ACC112 (cell line): ENCODE measurements around the gene MGRN1.

Source experiments
- H2AFZ ChIP-seq: fragments of 200-600 bp; sonication (generic); one replicate; pipeline ENCODE4 v1.6.0; 2017; ENCODE audit warnings: antibody characterized with exemption, low read length; ENCODE audit not compliant: unreplicated experiment
- H3K27ac ChIP-seq: fragments of 200-600 bp; sonication (generic); 2 replicates; pipeline ENCODE4 v1.5.1; 2014; ENCODE audit warnings: low read depth, mild to moderate bottlenecking, antibody characterized with exemption, low read length, moderate library complexity
- H3K27me3 ChIP-seq: fragments of 200-600 bp; sonication (generic); 2 replicates; pipeline ENCODE4 v1.6.1; 2014; ENCODE audit warnings: mild to moderate bottlenecking, antibody characterized with exemption, low read length, moderate library complexity, mixed read lengths; ENCODE audit not compliant: insufficient read depth
- H3K36me3 ChIP-seq: fragments of 200-600 bp; sonication (generic); 2 replicates; pipeline ENCODE4 v1.6.1; 2016; ENCODE audit warnings: mild to moderate bottlenecking, antibody characterized with exemption, low read length, moderate library complexity, mixed read lengths; ENCODE audit not compliant: insufficient read depth
- H3K4me1 ChIP-seq: fragments of 200-600 bp; sonication (generic); one replicate; pipeline ENCODE4 v1.6.1; 2016; ENCODE audit warnings: low read length, mixed read lengths; ENCODE audit not compliant: insufficient read depth, unreplicated experiment, control insufficient read depth
- H3K4me3 ChIP-seq: fragments of 200-600 bp; sonication (generic); 2 replicates; pipeline ENCODE4 v1.5.1; 2014; ENCODE audit warnings: mild to moderate bottlenecking, low read depth, low read length
- H3K79me2 ChIP-seq: fragments of 200-600 bp; sonication (generic); one replicate; pipeline ENCODE4 v1.6.0; 2016; ENCODE audit warnings: low read length; ENCODE audit not compliant: control insufficient read depth, unreplicated experiment, insufficient read depth

The MGRN1 gene

DNA sequence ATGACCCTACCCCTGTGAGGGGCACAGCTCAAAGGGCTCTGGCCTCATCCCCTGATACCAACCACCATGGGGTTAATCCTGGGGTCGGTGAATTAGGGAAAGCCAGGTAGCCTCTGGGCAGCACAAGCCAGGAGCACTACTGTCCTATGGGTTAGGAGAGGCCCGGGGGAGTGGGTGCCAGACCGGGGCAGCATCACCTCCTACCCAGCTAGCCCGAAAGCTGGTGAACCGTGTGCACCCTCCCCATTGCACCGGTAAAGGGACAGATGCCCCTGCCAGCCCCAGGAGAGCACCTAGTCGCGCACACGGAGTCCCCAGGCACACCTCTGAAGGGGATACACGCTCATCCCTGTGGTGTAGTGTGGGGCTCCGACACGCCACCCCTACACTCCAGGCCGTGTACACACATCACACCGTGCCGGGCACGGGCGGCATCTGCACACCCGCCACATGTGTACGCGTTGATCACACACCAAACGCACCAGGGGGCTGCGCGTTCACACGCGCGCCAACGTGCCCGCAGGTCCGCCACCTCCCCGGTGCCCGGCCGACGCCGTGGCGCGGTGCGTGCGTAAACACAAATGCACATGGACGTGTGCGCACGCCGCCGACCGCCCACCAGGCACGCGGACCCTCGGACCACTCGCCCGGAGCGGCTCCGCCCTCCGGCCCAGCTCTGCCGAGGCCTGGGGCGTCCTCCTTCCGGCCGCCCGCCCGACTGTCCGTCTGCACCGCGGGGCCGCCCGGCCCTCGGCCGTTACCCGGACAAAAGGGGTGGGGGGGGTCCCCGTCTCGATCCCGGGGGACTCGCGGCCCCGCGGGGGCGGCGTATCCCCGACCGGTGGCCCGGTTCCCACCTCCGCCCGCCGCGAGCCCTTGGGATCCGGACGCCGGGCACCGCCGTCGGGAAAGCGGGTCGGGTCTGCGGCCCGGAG is 10.7 kb upstream of the MGRN1 start:
- Histone ChIP-seq H3K27ac (peak overlapping the region; percentile 65; the same call in 1 of the 2 replicates), H2AFZ (peak overlapping the region; percentile 76), H3K4me1 (peaks cover 32% of the 10 kb centered on the region), H3K79me2 (peaks cover 36% of the 10 kb centered on the region), H3K27me3 (no peaks in the 10 kb centered on the region), H3K4me3 (peak overlapping the region; percentile 95), H3K36me3 (no peaks in the 10 kb centered on the region)

DNA sequence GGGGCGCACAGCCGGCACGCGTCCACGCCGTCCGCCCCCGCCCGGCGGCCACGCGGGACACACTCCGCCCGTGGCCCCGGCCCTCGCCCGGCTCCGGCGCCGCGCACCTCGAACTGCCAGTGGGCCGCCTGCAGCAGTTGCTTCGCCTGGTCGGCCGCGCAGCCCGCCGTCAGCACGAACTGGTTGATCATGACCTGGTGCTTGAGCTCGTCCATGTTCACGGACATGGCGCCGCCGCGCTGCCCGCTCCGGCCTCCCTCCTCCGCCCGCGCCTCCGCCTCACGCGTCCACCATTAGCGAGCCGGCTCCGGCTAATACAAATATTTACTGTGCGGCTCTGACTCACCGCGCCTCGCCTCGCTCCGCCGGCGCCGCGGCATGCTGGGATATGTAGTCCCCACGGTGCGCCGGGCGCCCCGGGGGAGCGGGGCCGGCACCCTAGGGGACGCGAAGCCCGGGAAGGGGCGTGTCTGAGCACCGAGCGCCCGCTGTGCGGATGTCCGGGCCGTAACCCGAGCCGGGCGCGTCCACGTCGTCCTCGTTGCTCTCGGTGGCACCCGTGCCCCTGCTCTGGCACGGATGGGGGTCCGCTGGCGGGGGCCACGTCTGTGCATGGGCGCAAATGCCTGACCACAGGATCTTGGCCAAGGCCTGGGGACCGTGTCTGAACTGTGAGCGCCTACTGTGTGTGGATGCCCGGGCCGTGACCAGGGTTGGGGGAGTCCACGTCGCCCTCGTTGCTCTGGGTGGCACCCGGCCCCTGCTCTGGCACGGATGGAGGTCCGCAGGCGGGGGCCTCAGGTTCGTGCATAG is 9.8 kb upstream of the MGRN1 start, which contains the start of gene UBALD1:
Gene UBALD1, minus strand, starts transcription at position 318 of the 813 bp plus-strand sequence. Its CDS starts 91 bp downstream, at position 227.
- Histone ChIP-seq H3K4me1 (peaks cover 32% of the 10 kb centered on the region), H2AFZ (peak within 1 kb of the TSS; percentile 76)

DNA sequence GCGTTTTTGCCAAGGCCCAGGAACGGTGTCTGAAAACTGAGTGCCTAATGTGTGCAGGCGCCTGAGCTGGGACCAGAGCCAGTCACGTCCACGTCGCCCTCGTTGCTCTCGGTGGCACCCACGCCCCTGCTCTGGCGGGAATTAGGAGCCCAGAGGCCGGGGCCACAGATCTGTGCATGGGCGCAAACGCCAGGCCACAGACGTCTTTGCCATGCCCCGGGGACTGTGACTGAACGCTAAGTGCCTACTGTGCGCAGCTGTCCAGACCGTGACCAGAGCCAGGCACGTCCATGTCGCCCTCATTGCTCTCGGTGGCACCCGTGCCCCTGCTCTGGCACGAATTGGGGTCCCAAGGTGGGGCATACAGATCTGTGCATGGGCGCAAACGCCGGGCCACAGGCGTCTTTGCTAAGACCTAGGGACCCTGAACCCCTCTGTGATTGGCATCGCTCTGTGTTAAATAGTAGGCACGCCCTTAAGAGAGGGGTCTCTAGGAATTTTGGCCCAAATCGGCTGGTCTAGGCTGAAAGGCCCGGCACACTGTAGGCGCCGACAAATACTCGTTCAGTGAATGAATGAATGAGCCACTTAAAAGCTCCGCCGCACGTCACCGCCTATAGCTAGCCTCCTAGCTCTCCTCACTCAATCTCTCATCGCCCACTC is 9.1 kb upstream of the MGRN1 start:
- Histone ChIP-seq H2AFZ (peak overlapping the region; percentile 76), H3K27me3 (no peaks in the 10 kb centered on the region), H3K27ac (peak overlapping the region; percentile 82), H3K4me1 (peaks cover 32% of the 10 kb centered on the region), H3K4me3 (peak overlapping the region; percentile 95), H3K36me3 (no peaks in the 10 kb centered on the region), H3K79me2 (peaks cover 31% of the 10 kb centered on the region)

More for the DNA sequence above, 9.8 kb upstream of the MGRN1 start, which contains the start of gene UBALD1:
- no peaks in the 10 kb centered on the region for H3K36me3 ChIP-seq
- H3K27me3 ChIP-seq: no peaks in the 10 kb centered on the region
- peak within 1 kb of the TSS; percentile 82 for H3K27ac ChIP-seq
- peaks cover 36% of the 10 kb centered on the region for H3K79me2 ChIP-seq
- peak within 1 kb of the TSS; percentile 95 for H3K4me3 ChIP-seq

DNA sequence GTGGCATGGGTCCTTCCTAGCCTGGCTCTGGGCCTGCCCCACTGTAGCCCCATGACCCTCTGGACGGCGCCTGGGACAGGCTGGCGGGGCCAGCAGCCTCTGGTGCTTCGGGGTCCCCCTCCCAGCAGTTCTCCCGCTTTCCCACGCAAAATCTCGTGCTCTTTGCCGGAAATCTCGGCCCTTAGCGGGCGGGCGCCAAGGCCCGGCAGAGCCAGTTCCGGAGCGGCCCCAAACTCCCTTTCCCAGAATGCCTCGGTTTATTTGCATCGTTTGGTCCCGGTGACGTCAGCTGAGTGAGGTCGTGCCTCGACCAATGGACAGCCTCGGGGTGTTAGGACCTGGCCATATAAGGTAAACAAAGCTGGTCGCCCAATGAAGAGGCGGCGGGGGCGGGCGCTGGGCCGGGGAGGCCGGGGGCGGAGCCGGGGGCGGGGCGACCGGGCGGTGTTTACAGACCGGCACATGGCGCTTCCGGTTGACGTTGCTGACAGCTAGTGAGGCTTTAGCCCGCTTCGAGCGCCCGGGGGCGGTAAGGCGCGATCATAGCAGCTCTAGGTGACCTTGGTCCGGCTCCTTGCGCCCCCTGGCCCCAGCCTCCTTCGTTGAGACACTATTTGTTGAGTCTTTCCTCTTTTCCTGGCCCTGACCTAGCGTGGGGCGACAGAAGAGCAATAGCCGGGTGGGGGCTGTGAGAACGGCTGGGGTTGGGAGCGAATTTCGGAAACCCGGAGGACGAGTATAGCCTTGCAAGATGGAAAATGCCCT is 8.4 kb upstream of the MGRN1 start:
- Histone ChIP-seq H3K36me3 (no peaks in the 10 kb centered on the region), H3K4me1 (peaks cover 29% of the 10 kb centered on the region), H3K27me3 (no peaks in the 10 kb centered on the region), H2AFZ (peak overlapping the region; percentile 72), H3K79me2 (peaks cover 26% of the 10 kb centered on the region), H3K4me3 (peak overlapping the region; percentile 95), H3K27ac (peak overlapping the region; percentile 89)

DNA sequence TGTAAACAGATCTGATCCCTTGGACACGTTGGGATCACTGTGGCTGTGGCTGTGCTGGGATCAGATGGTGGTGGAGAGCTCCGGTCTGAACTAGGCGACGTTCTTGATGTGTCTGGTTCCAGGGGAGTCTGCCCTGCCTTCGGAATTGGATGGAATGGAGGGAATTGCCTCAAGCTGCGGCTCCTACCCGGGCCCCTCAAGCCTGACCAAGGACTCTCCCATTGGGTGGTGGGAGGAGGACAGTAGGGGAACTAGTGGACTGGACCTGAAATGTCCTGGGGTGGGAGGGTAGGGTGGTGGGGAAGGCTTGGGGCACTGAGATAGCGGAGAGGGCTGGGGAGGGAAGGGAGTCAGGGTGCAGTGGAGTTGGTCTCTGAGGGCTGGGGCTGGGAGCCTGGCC is 6.7 kb upstream of the MGRN1 start:
- no peak overlapping the region for H2AFZ ChIP-seq
- H3K27ac ChIP-seq: no peak overlapping the region
- H3K27me3 ChIP-seq: no peaks in the 10 kb centered on the region
- no peak overlapping the region for H3K4me3 ChIP-seq
- no peaks in the 10 kb centered on the region for H3K36me3 ChIP-seq
- peaks cover 14% of the 10 kb centered on the region for H3K79me2 ChIP-seq
- peaks cover 15% of the 10 kb centered on the region for H3K4me1 ChIP-seq

DNA sequence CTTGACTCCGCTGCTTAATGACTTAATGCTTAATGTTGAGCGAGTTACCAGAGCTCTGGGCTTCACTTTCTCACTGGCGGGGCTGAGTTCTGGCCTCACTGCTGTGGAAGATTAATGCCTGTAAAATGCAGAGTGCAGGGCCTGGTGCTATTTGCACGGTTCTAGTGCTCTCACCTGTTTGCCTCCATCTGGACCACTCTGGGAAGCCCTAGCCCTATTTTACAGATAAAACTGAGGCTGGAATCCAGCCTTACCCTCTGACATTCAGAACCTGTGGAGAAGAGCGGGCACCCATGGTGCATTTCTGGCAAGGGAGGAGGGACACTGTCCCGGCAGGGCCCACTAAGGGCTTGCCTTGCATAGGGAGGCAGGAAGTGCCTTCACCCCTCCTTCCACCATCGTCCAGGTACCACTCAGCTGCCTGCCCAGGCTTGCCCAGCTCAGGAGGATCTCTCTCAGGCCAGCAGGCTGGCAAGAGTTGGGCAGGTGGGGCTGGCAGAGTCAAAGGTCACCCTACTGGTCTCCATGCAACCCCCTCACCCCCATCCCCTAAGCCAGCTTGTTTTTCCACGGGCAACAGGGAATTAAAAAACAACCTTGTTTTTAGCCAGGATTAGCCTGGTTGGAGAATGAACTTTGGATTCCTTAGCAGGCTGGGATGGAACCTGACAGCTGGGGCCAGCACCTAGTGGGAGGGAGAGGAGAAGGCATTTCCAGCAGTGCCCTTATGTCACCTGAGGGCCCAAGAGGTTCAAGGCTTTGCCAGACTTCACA is 5.8 kb upstream of the MGRN1 start:
- Histone ChIP-seq H3K36me3 (no peaks in the 10 kb centered on the region), H2AFZ (no peak overlapping the region), H3K27me3 (no peaks in the 10 kb centered on the region), H3K4me1 (peaks cover 9% of the 10 kb centered on the region), H3K79me2 (peaks cover 4% of the 10 kb centered on the region), H3K27ac (no peak overlapping the region), H3K4me3 (no peak overlapping the region)

DNA sequence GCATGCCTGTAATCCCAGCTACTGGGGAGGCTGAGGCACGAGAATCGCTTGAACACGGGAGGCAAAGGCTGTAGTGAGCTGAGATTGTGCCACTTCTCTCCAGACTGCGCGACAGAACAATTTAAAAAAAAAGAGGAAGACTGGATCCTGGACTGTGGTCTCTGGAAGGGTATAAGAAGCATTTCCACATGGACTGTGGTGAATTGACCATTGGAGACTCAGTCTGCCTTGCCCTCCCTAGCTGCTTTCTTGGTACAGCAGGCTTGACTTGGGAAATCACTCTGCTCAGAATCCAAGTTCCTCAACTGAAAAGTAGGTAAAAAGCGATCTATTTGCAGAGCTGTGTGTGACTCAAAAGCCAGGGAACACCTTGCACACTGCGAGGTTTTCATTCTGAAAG is 1.0 kb upstream of the MGRN1 start:
- H3K79me2 ChIP-seq: peaks cover 30% of the 10 kb centered on the region
- H3K4me1 ChIP-seq: peaks cover 10% of the 10 kb centered on the region
- H3K27ac ChIP-seq: no peak overlapping the region
- no peak overlapping the region for H2AFZ ChIP-seq
- no peak overlapping the region for H3K4me3 ChIP-seq
- no peaks in the 10 kb centered on the region for H3K36me3 ChIP-seq
- no peaks in the 10 kb centered on the region for H3K27me3 ChIP-seq

DNA sequence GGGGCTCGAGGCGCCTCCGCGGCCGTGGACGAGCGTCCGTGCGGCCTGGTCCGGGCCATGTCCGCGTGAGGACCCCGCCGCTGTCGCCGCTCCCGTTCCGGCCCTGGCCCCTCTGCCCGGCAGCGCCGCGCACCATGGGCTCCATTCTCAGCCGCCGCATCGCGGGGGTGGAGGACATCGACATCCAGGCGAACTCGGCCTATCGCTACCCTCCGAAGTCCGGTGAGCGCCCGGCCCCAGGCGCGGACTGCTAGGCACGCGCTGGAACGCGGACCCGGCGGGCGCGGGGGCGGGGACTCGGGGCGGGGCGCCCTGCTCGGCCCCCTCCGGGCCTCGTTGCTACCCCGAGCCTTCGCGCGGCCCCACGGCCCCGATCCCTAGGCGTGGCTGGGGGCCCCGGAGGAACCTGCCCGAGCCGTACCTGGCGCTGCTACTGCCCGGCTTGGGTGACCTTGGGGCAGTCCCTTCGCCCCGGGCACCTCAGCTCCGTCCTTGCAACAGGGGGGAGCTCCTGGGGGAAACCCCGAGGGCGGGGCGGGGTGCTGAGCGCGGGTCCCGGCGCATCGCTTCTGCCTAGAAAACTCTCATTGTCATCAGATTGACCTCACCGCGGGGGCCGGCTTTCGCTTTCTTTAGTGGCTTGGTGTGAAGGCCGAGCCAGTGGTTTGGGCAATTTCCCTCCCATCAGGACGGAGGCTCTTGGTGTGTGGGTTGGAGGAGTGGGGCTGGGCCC is 367 bp downstream of the MGRN1 start:
- peaks cover 39% of the 10 kb centered on the region for H3K79me2 ChIP-seq
- H3K27me3 ChIP-seq: no peaks in the 10 kb centered on the region
- peak overlapping the region; percentile 88 for H3K4me3 ChIP-seq
- H3K36me3 ChIP-seq: no peaks in the 10 kb centered on the region
- H3K27ac ChIP-seq: peak overlapping the region; percentile 57
- H2AFZ ChIP-seq: peak overlapping the region; percentile 44
- H3K4me1 ChIP-seq: peaks cover 10% of the 10 kb centered on the region

DNA sequence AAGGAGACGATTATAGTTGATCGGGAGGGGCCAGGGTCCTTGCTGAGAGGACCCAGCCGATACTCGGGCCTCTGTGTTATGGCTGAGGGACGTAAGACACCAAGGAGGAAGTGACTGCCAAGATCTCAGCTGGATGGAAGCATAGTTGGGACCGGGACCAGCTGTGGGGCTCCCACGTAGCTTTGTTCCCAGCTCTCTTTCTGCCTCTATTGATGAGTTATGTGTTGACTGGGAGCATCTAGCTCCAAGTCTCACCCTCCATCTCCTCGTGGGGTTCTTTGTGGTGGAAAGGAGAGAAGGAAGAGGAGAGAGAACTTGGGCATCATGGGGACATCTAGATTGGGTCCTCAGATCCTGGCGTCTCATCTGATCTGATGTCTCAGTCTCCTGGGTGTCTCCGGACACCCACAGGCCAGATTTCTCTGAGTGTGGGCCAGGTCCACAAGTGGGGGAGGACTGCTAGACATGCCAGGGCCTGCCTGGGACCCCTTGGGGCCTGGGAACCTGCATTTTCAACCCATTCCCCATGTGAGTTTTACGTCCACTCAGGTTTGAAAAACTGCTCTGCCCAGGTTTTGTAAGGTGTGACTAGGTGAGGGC is 1.0 kb downstream of the MGRN1 start:
- Histone ChIP-seq H3K27ac (peak overlapping the region; percentile 57), H3K4me3 (peak overlapping the region; percentile 88), H3K4me1 (peaks cover 10% of the 10 kb centered on the region), H3K36me3 (no peaks in the 10 kb centered on the region), H3K27me3 (no peaks in the 10 kb centered on the region), H2AFZ (no peak overlapping the region), H3K79me2 (peaks cover 44% of the 10 kb centered on the region)
